HUES64 (cell line): ENCODE measurements around the gene MPI.
"Not testable (repeated sequence)": the region's sequence is repeated elsewhere in the genome, so short reads cannot be mapped to it uniquely, and the experiment has no call there.

Experiments used
- H3K27ac ChIP-seq: 2 replicates; pipeline ENCODE4 v1.7.0; 2013; ENCODE audit warnings: low read depth, low read length, inconsistent platforms
- H3K27me3 ChIP-seq: 2 replicates; pipeline ENCODE4 v1.6.1; 2013; ENCODE audit warnings: mild to moderate bottlenecking, low read length; ENCODE audit not compliant: insufficient read depth
- H3K36me3 ChIP-seq: 2 replicates; pipeline ENCODE4 v1.6.1; 2013; ENCODE audit warnings: mild to moderate bottlenecking, low read length; ENCODE audit not compliant: insufficient read depth
- H3K4me1 ChIP-seq: 2 replicates; pipeline ENCODE4 v1.6.1; 2013; ENCODE audit warnings: mild to moderate bottlenecking, low read length, moderate library complexity; ENCODE audit not compliant: insufficient read depth
- H3K4me3 ChIP-seq: 2 replicates; pipeline ENCODE4 v1.5.1; 2013; ENCODE audit warnings: mild to moderate bottlenecking, low read length, moderate library complexity
- H3K9ac ChIP-seq: 2 replicates; pipeline ENCODE4 v1.6.1; 2013; ENCODE audit warnings: mild to moderate bottlenecking, low read depth, low read length
- H3K9me3 ChIP-seq: 2 replicates; pipeline ENCODE4 v1.6.1; 2013; ENCODE audit warnings: low read depth, low read length; ENCODE audit not compliant: insufficient read depth
- WGBS: fragments of 150-250, 120-280 bp; methylation state at CpG from one replicate; pipeline ENCODE4 v1.1.7; 2013; ENCODE audit warnings: missing lambda C conversion rate; 5-methylcytosine and 5-hydroxymethylcytosine counted together

MPI gene

GRCh38 chr15:74878273-74878672, 11.6 kb upstream of the MPI start:
- Histone ChIP-seq H3K36me3 (no peaks in the 10 kb centered on the region), H3K9ac (no peak overlapping the region), H3K27ac (no peak overlapping the region), H3K9me3 (peaks cover 15% of the 10 kb centered on the region), H3K4me3 (no peak overlapping the region), H3K4me1 (no peaks in the 10 kb centered on the region), H3K27me3 (no peaks in the 10 kb centered on the region)
- WGBS, result 75% methylated on average over 4 of the region's 4 CpGs

- Histone ChIP-seq H3K9me3 (peaks cover 15% of the 10 kb centered on the region), H3K27ac (no peak overlapping the region), H3K27me3 (no peaks in the 10 kb centered on the region), H3K9ac (no peak overlapping the region), H3K4me3 (no peak overlapping the region), H3K36me3 (no peaks in the 10 kb centered on the region), H3K4me1 (no peaks in the 10 kb centered on the region)
- 91% methylated on average over 6 of the region's 6 CpGs for WGBS
Measured at GRCh38 chr15:74882528-74882927, 7.3 kb upstream of the MPI start.

- Histone ChIP-seq H3K27me3 (no peaks in the 10 kb centered on the region), H3K27ac (no peak overlapping the region), H3K4me1 (no peaks in the 10 kb centered on the region), H3K9me3 (peaks cover 15% of the 10 kb centered on the region), H3K4me3 (no peak overlapping the region), H3K9ac (no peak overlapping the region), H3K36me3 (no peaks in the 10 kb centered on the region)
- WGBS, result 80% methylated on average over 4 of the region's 4 CpGs
Measured at GRCh38 chr15:74884428-74885223, 5.2 kb upstream of the MPI start.

GRCh38 chr15:74885461-74885860, 4.4 kb upstream of the MPI start:
- H3K27ac ChIP-seq, result no peak overlapping the region
- H3K4me3 ChIP-seq, result no peak overlapping the region
- H3K9ac ChIP-seq, result no peak overlapping the region
- no peaks in the 10 kb centered on the region for H3K27me3 ChIP-seq
- H3K36me3 ChIP-seq, result no peaks in the 10 kb centered on the region
- 92% methylated on average over 4 of the region's 5 CpGs for WGBS
- H3K9me3 ChIP-seq, result peaks cover 15% of the 10 kb centered on the region
- H3K4me1 ChIP-seq, result no peaks in the 10 kb centered on the region

GRCh38 chr15:74887537-74888193, 2.2 kb upstream of the MPI start:
- H3K4me1 ChIP-seq, H3K4me3 ChIP-seq, H3K9me3 ChIP-seq, H3K9ac ChIP-seq, H3K27me3 ChIP-seq, H3K27ac ChIP-seq: not testable (repeated sequence)
- H3K36me3 ChIP-seq, result peaks cover 17% of the 10 kb centered on the region
- WGBS, result 100% methylated on average over 2 of the region's 10 CpGs

- Histone ChIP-seq H3K36me3 (peaks cover 27% of the 10 kb centered on the region), H3K27me3 (no peaks in the 10 kb centered on the region), H3K9ac (no peak overlapping the region), H3K9me3 (no peaks in the 10 kb centered on the region), H3K4me1 (no peaks in the 10 kb centered on the region), H3K4me3 (no peak overlapping the region; the same call in 1 of the 2 replicates), H3K27ac (no peak overlapping the region)
- WGBS, result 95% methylated on average over 4 of the region's 4 CpGs
Measured at GRCh38 chr15:74888716-74889115, 1.1 kb upstream of the MPI start.

GRCh38 chr15:74889390-74889882, 406 bp upstream of the MPI start:
- H3K9me3 ChIP-seq, result no peaks in the 10 kb centered on the region
- peaks cover 28% of the 10 kb centered on the region for H3K36me3 ChIP-seq
- H3K27ac ChIP-seq, result no peak overlapping the region
- peak overlapping the region; percentile 41 for H3K9ac ChIP-seq
- peak overlapping the region; percentile 75 for H3K4me3 ChIP-seq
- H3K4me1 ChIP-seq, result no peaks in the 10 kb centered on the region
- no peaks in the 10 kb centered on the region for H3K27me3 ChIP-seq
- WGBS, result 27% methylated on average over 8 of the region's 8 CpGs

- H3K4me1 ChIP-seq, result no peaks in the 10 kb centered on the region
- peak overlapping the region; percentile 93 for H3K9ac ChIP-seq
- no peaks in the 10 kb centered on the region for H3K27me3 ChIP-seq
- peak overlapping the region; percentile 75 for H3K4me3 ChIP-seq
- H3K27ac ChIP-seq, result no peak overlapping the region
- no peaks in the 10 kb centered on the region for H3K9me3 ChIP-seq
- 3% methylated on average over 1 of the region's 1 CpG for WGBS
- H3K36me3 ChIP-seq, result peaks cover 28% of the 10 kb centered on the region
Measured at GRCh38 chr15:74890665-74890960, 771 bp downstream of the MPI start.

GRCh38 chr15:74891469-74891868, 1.6 kb downstream of the MPI start:
- 92% methylated on average over 3 of the region's 3 CpGs for WGBS

GRCh38 chr15:74892313-74892712, 2.5 kb downstream of the MPI start:
- H3K36me3 ChIP-seq, result peaks cover 42% of the 10 kb centered on the region
- no peak overlapping the region for H3K27ac ChIP-seq

More at GRCh38 chr15:74891469-74891868, 1.6 kb downstream of the MPI start:
- peaks cover 34% of the 10 kb centered on the region for H3K36me3 ChIP-seq
- H3K9ac ChIP-seq, result no peak overlapping the region
- H3K9me3 ChIP-seq, result no peaks in the 10 kb centered on the region
- no peak overlapping the region for H3K4me3 ChIP-seq
- H3K27ac ChIP-seq, result no peak overlapping the region
- H3K27me3 ChIP-seq, result no peaks in the 10 kb centered on the region
- H3K4me1 ChIP-seq, result no peaks in the 10 kb centered on the region

GRCh38 chr15:74892931-74893330, 3.1 kb downstream of the MPI start:
- H3K9me3 ChIP-seq, result no peaks in the 10 kb centered on the region
- no peaks in the 10 kb centered on the region for H3K4me1 ChIP-seq
- peaks cover 48% of the 10 kb centered on the region for H3K36me3 ChIP-seq
- H3K27me3 ChIP-seq, result no peaks in the 10 kb centered on the region
- 87% methylated on average over 2 of the region's 2 CpGs for WGBS
- H3K27ac ChIP-seq, result no peak overlapping the region
- H3K4me3 ChIP-seq, result no peak overlapping the region
- no peak overlapping the region for H3K9ac ChIP-seq

More at GRCh38 chr15:74892313-74892712, 2.5 kb downstream of the MPI start:
- Histone ChIP-seq H3K4me3 (no peak overlapping the region), H3K27me3 (no peaks in the 10 kb centered on the region), H3K9me3 (no peaks in the 10 kb centered on the region), H3K9ac (no peak overlapping the region), H3K4me1 (no peaks in the 10 kb centered on the region)
- 97% methylated on average over 3 of the region's 3 CpGs for WGBS
